OCI-LY1 (cell line): ENCODE results near the gene DRGX.

Source experiments
- H2AFZ ChIP-seq: fragments of 200-600 bp; sonication (generic), shearing (Covaris generic); 2 replicates; pipeline ENCODE4 v1.6.0; 2014; ENCODE audit warnings: antibody characterized with exemption, mild to moderate bottlenecking, low read length
- H3F3A ChIP-seq: fragments of 200-600 bp; sonication (generic), shearing (Covaris generic); 2 replicates; pipeline ENCODE4 v1.6.0; 2014; ENCODE audit warnings: mild to moderate bottlenecking, antibody characterized with exemption, low read length, moderate library complexity; ENCODE audit not compliant: insufficient read depth
- H3K27ac ChIP-seq: fragments of 200-600 bp; sonication (generic); 2 replicates; pipeline ENCODE4 v1.5.1; 2014; ENCODE audit warnings: low read length, mixed run types, mild to moderate bottlenecking, low read depth; ENCODE audit not compliant: poor library complexity, severe bottlenecking
- H3K27me3 ChIP-seq: fragments of 200-600 bp; sonication (generic); 2 replicates; pipeline ENCODE4 v1.6.0; 2014; ENCODE audit warnings: antibody characterized with exemption, mild to moderate bottlenecking, low read length, moderate library complexity; ENCODE audit not compliant: insufficient read depth
- H3K36me3 ChIP-seq: fragments of 200-600 bp; sonication (generic); 2 replicates; pipeline ENCODE4 v1.6.1; 2014; ENCODE audit warnings: mild to moderate bottlenecking, antibody characterized with exemption, low read length, moderate library complexity, mixed read lengths; ENCODE audit not compliant: insufficient read depth
- H3K4me1 ChIP-seq: fragments of 200-600 bp; sonication (generic); 2 replicates; pipeline ENCODE4 v1.5.1; 2014; ENCODE audit warnings: mild to moderate bottlenecking, low read length, moderate library complexity; ENCODE audit not compliant: insufficient read depth, severe bottlenecking
- H3K4me2 ChIP-seq: fragments of 200-600 bp; sonication (generic), shearing (Covaris generic); 2 replicates; pipeline ENCODE4 v1.6.1; 2014; ENCODE audit warnings: low read length
- H3K4me3 ChIP-seq: fragments of 200-600 bp; sonication (generic); 2 replicates; pipeline ENCODE4 v1.5.1; 2014; ENCODE audit warnings: low read length, low read depth, mild to moderate bottlenecking, mixed read lengths; ENCODE audit not compliant: poor library complexity, severe bottlenecking
- H3K79me2 ChIP-seq: fragments of 200-600 bp; shearing (Covaris generic); 2 replicates; pipeline ENCODE4 v1.6.1; 2016; ENCODE audit warnings: mixed run types, low read length, mixed read lengths; ENCODE audit not compliant: insufficient read depth
- H3K9ac ChIP-seq: fragments of 200-600 bp; sonication (generic), shearing (Covaris generic); 2 replicates; pipeline ENCODE4 v1.6.1; 2014; ENCODE audit warnings: mild to moderate bottlenecking, low read length, mixed read lengths
- H3K9me2 ChIP-seq: fragments of 200-600 bp; sonication (generic), shearing (Covaris generic); 2 replicates; pipeline ENCODE4 v1.6.1; 2014; ENCODE audit warnings: low read depth, mild to moderate bottlenecking, low read length, mixed read lengths
- H3K9me3 ChIP-seq: fragments of 200-600 bp; shearing (Covaris generic); 2 replicates; pipeline ENCODE4 v1.6.1; 2014; ENCODE audit warnings: low read length, mixed read lengths
- H4K20me1 ChIP-seq: fragments of 200-600 bp; sonication (generic), shearing (Covaris generic); 2 replicates; pipeline ENCODE4 v1.6.0; 2016; ENCODE audit warnings: mild to moderate bottlenecking, low read length; ENCODE audit not compliant: insufficient read depth
- CTCF ChIP-seq: fragments of 200-600 bp; sonication (generic), shearing (Covaris generic); IDR thresholded peaks from 2 replicates; pipeline ENCODE4 v1.5.1; 2017; ENCODE audit warnings: mild to moderate bottlenecking, antibody characterized with exemption, low read length, moderate library complexity, mixed read lengths
- EZH2 ChIP-seq: fragments of 200-600 bp; sonication (generic), shearing (Covaris generic); IDR thresholded peaks from 2 replicates; pipeline ENCODE4 v1.8.0; 2017; ENCODE audit warnings: borderline replicate concordance, mixed run types, mild to moderate bottlenecking, antibody characterized with exemption, low read length, moderate library complexity, mixed read lengths

Gene DRGX

DNA sequence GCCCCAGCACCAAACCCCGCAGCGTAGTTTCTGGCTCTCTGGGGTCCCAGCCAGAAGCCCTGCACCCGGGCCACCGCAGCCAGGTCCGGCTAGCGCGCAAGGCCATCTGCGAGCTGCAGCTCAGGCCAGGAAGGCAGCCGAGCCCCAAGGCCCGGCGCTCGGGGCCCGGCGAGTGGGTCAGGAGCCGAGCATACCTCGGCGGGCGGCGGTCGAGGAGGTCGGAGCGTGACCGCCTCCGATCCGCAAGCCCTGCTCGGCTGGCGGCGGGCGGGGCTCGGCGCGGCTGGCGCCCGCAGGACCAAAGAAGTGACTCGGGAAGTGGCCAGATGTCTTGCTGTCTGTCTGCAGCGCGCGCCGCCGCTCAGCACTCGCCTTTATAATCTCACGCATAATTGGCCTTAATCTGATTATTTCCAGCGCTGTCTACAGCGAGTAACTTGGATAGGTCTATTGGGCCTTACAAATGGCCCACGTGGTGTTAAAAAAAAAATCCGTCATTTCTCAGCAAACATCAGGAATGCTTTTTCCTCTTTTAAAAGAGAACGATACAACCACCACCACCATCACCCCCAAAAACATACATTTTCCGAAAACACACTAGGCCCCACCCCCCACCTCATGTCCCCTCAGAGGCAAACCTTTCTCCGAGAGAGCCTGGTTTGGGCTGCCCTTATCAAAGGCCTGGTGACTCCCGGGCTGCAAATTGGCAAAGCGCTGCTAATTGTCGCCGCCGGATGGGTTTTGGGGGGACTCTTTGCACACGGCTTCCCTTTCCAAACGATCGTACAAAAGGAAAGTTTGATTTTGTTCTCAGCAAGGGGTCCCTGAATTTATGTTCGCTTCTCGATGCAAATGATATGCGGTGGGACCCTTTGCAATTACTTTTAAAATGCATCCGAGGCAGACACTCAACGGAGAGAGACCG, at the start of gene DRGX:
DRGX (minus strand) TSS at position 349 of the 925 bp plus-strand sequence. CDS start 649 bp downstream, outside the sequence.
- Histone ChIP-seq H3F3A (no peaks in the 10 kb centered on the region), H3K4me3 (no peak within 1 kb of the TSS), H3K9ac (no peak within 1 kb of the TSS), H3K27ac (no peak within 1 kb of the TSS), H3K9me2 (no peaks in the 10 kb centered on the region), H3K36me3 (no peaks in the 10 kb centered on the region), H4K20me1 (no peaks in the 10 kb centered on the region), H3K79me2 (no peaks in the 10 kb centered on the region), H3K4me2 (no peak within 1 kb of the TSS), H3K9me3 (no peaks in the 10 kb centered on the region), H3K4me1 (no peaks in the 10 kb centered on the region), H2AFZ (no peak within 1 kb of the TSS), H3K27me3 (no peaks in the 10 kb centered on the region)
- TF ChIP-seq CTCF: no peak
- TF ChIP-seq EZH2: no peak

DNA sequence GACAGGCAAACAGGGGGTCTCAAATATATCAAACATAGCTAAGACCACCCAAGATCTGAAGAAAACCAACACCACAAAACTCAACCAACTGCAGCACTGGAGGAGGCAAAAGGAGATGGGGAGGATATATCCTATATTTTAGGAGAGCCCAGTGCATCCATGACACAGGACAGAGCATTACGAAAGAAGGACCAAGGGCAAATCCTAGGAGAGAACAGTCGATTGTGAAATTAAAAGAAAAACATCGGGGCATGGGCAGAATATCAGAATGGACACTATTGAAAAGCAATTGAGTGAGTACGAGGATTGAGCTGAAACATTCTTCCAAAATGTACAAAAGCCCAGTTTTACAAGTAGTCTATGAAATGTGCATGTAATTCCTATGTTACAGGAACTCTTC, 48.5 kb upstream of the DRGX start:
- Histone ChIP-seq H3K36me3 (no peaks in the 10 kb centered on the region), H3K79me2 (no peaks in the 10 kb centered on the region)

GRCh38 chr10:49442863-49443262, 47.0 kb upstream of the DRGX start:
- H3K9me2 ChIP-seq: no peaks in the 10 kb centered on the region
- H3K9me3 ChIP-seq: no peaks in the 10 kb centered on the region
- no peaks in the 10 kb centered on the region for H3K4me1 ChIP-seq
- H3K4me2 ChIP-seq: no peak overlapping the region
- no peak for TF ChIP-seq CTCF
- no peak for TF ChIP-seq EZH2
- H2AFZ ChIP-seq: no peak overlapping the region
- no peaks in the 10 kb centered on the region for H3F3A ChIP-seq
- no peak overlapping the region for H3K9ac ChIP-seq
- H3K4me3 ChIP-seq: no peak overlapping the region
- H3K79me2 ChIP-seq: no peaks in the 10 kb centered on the region
- H3K27me3 ChIP-seq: no peaks in the 10 kb centered on the region
- H4K20me1 ChIP-seq: no peaks in the 10 kb centered on the region
- H3K36me3 ChIP-seq: no peaks in the 10 kb centered on the region
- no peak overlapping the region for H3K27ac ChIP-seq

More for the DNA sequence above, 48.5 kb upstream of the DRGX start:
- H3K9me3 ChIP-seq: 0 out of 2 replicates have a peak, but pooled peaks cover 6% of the 10 kb centered on the region
- H3K27ac ChIP-seq: no peak overlapping the region
- H3K4me3 ChIP-seq: no peak overlapping the region
- H3K27me3 ChIP-seq: no peaks in the 10 kb centered on the region
- H3F3A ChIP-seq: no peaks in the 10 kb centered on the region
- no peak overlapping the region for H3K4me2 ChIP-seq
- H3K4me1 ChIP-seq: no peaks in the 10 kb centered on the region
- no peaks in the 10 kb centered on the region for H3K9me2 ChIP-seq
- H3K9ac ChIP-seq: no peak overlapping the region
- no peak for TF ChIP-seq EZH2
- no peak for TF ChIP-seq CTCF
- no peaks in the 10 kb centered on the region for H4K20me1 ChIP-seq
- no peak overlapping the region for H2AFZ ChIP-seq
